Spleen (tissue), 11 donors: ENCODE measurements around the gene C10orf143. TPM values are rescaled to one million over a fixed set of nuclear protein-coding genes. Genes with fewer than 3 reads are reported as not detected.

Experiments used
- DNase-seq: peaks from one replicate; pipeline ENCODE4 v3.0.0-alpha.2; 2020
- H3K27ac ChIP-seq, 8 donors: fragments of 200-600 bp; sonication (generic) in 7 of 8; 1 replicate in 4 of 8; 2 replicates in 4 of 8; pipeline versions ENCODE4 v1.5.0 to v1.8.0; 2016 to 2021; ENCODE audit warnings: inconsistent platforms in 4 of 8, mild to moderate bottlenecking in 4 of 8, moderate library complexity in 1 of 8
- H3K27me3 ChIP-seq, 7 donors: fragments of 200-600 bp; sonication (generic) in 6 of 7; replicated peaks in 1 of 7; 1 replicate in 4 of 7; 2 replicates in 3 of 7; pipeline versions ENCODE4 v1.5.0 to v1.8.0; 2016 to 2021; ENCODE audit warnings: inconsistent platforms in 3 of 7, mild to moderate bottlenecking in 1 of 7
- H3K36me3 ChIP-seq, 6 donors: fragments of 200-600 bp; sonication (generic) in 5 of 6; 1 replicate in 4 of 6; 2 replicates in 2 of 6; pipeline versions ENCODE4 v1.5.0 to v1.8.0; 2016 to 2021; ENCODE audit warnings: inconsistent platforms in 2 of 6
- H3K4me1 ChIP-seq, 6 donors: fragments of 200-600 bp; sonication (generic) in 5 of 6; 1 replicate in 3 of 6; 2 replicates in 3 of 6; pipeline versions ENCODE4 v1.5.0 to v1.8.0; 2016 to 2021; ENCODE audit warnings: inconsistent platforms in 3 of 6
- H3K4me3 ChIP-seq, 8 donors: fragments of 200-600 bp; sonication (generic) in 7 of 8; 1 replicate in 4 of 8; 2 replicates in 4 of 8; pipeline versions ENCODE4 v1.5.0 to v1.8.0; 2016 to 2021; ENCODE audit warnings: inconsistent platforms in 4 of 8, mild to moderate bottlenecking in 4 of 8, moderate library complexity in 2 of 8
- H3K9me3 ChIP-seq, 8 donors: fragments of 200-600 bp; sonication (generic) in 7 of 8; 1 replicate in 4 of 8; 2 replicates in 4 of 8; pipeline versions ENCODE4 v1.5.0 to v1.8.0; 2016 to 2021; ENCODE audit warnings: inconsistent platforms in 4 of 8
- POLR2A ChIP-seq, 3 donors: fragments of 450-650 bp; IDR thresholded peaks; one replicate each; pipeline ENCODE4 v1.5.1; 2017; ENCODE audit warnings: antibody characterized with exemption in 3 of 3, mild to moderate bottlenecking in 1 of 3
- POLR2AphosphoS5 ChIP-seq, 3 donors: sonication (generic); formaldehyde crosslinking; IDR thresholded peaks; one replicate each; pipeline ENCODE4 v1.5.1; 2017; ENCODE audit warnings: antibody characterized with exemption in 3 of 3
- WGBS, 5 donors: extraction: QIAGEN DNeasy Blood & Tissue Kit in 3 of 5; methylation state at CpG; one replicate each; pipeline versions ENCODE4 v1.1.5 to v1.1.7; 2013 to 2018; 5-methylcytosine and 5-hydroxymethylcytosine counted together
- intact Hi-C: fragments of 100-400 bp; cut with DNase I; formaldehyde crosslinking; loops from one replicate; pipeline ENCODE4 v1.15.0; 2023; ENCODE audit warnings: low total_unique reads
- polyA plus RNA-seq, 3 donors: library from polyadenylated mRNA; stranded (reverse); fragments of 200-250 nt; gene quantifications; one replicate each; pipeline ENCODE4 v1.2.1, GENCODE V29; 2013
- total RNA-seq, 7 donors: library from RNA; depleted of rRNA in 3 of 7; stranded (reverse); fragments of >200 nt in 3 of 7; fragmentation: NEBNext Ultra II Directional in 4 of 7; extraction: Animal tissue kit (Norgen Biotek cat#: 25700) in 4 of 7; gene quantifications; one replicate each; pipeline versions ENCODE4 v1.1.0 to v1.2.1, GENCODE V29; 2016 to 2021
- TF ChIP-seq, protein P1 (sequence below), 11 experiments: fragments of 200-600 bp in 7 of 11; fragments of 450-650 bp in 4 of 11; sonication (generic) in 4 of 11; IDR thresholded peaks in 8 of 11; conservative IDR thresholded peaks in 3 of 11; 1 replicate in 7 of 11; 2 replicates in 4 of 11; pipeline versions ENCODE4 v1.4.0 to v1.8.0; 2016 to 2021; ENCODE audit warnings: antibody characterized with exemption in 11 of 11, inconsistent platforms in 4 of 11, mild to moderate bottlenecking in 1 of 11
- donor health status: healthy with polysubstance abuse.
- donor health status: DM: no; HTN: no; CAD: no; lungs with moderate emphysema.
- donor health status: DM: no; HTN: no; CAD: no.
- donor health status: Bipolar disorder and iron deficiency.
- donor health status: healthy.
- donor health status: DM: no; HTN: no; CAD: no.
- donor health status: DM: yes; HTN: yes; CAD: no.

C10orf143 gene
- total and polyA plus RNA-seq, 10 donors = 2.3 to 15.6 (median 5.1) TPM

DNA sequence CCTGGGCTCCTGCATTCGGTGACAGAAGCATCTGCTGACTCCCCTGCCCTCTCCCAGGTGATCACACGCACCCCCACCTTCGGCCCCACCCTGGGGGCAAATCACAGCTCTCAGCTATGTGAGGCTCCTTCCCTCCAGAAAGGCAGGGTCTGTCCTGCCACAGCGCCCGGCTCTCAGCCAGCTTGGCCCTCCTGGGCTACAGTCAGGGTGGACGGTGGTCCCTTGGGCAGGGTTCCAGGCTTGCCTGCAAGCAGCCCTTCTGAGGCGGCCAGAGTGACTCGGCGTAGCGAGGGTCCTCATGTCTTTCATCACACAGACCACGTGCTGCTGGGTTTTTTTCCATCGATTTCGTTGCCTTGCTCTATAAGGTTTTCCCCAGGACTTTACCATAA, 93.0 kb downstream of the C10orf143 start:
- no peak overlapping the region for H3K4me3 ChIP-seq
- intact Hi-C loops = no loop called here
- no peaks in the 10 kb centered on the region for H3K9me3 ChIP-seq
- no peaks in the 10 kb centered on the region for H3K36me3 ChIP-seq
- DNase-seq = peak; percentile 69
- peaks cover 0 to 33% (median 0%) of the 10 kb centered on the region in 7 donors for H3K27me3 ChIP-seq
- no peaks in the 10 kb centered on the region for H3K4me1 ChIP-seq
- TF ChIP-seq, protein P1, sequence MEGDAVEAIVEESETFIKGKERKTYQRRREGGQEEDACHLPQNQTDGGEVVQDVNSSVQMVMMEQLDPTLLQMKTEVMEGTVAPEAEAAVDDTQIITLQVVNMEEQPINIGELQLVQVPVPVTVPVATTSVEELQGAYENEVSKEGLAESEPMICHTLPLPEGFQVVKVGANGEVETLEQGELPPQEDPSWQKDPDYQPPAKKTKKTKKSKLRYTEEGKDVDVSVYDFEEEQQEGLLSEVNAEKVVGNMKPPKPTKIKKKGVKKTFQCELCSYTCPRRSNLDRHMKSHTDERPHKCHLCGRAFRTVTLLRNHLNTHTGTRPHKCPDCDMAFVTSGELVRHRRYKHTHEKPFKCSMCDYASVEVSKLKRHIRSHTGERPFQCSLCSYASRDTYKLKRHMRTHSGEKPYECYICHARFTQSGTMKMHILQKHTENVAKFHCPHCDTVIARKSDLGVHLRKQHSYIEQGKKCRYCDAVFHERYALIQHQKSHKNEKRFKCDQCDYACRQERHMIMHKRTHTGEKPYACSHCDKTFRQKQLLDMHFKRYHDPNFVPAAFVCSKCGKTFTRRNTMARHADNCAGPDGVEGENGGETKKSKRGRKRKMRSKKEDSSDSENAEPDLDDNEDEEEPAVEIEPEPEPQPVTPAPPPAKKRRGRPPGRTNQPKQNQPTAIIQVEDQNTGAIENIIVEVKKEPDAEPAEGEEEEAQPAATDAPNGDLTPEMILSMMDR (IDR thresholded peaks at IDR 0.05 in 8 of 11, conservative IDR thresholded peaks at IDR 0.05 in 3 of 11) = no peak
- TF ChIP-seq POLR2A (IDR thresholded peaks at IDR 0.05) (no peak), POLR2AphosphoS5 (IDR thresholded peaks at IDR 0.05) (no peak)
- WGBS, 5 donors = 84 to 91% (median 88%) methylated on average over 11 to 13 of the region's 13 CpGs
- no peak overlapping the region for H3K27ac ChIP-seq

DNA sequence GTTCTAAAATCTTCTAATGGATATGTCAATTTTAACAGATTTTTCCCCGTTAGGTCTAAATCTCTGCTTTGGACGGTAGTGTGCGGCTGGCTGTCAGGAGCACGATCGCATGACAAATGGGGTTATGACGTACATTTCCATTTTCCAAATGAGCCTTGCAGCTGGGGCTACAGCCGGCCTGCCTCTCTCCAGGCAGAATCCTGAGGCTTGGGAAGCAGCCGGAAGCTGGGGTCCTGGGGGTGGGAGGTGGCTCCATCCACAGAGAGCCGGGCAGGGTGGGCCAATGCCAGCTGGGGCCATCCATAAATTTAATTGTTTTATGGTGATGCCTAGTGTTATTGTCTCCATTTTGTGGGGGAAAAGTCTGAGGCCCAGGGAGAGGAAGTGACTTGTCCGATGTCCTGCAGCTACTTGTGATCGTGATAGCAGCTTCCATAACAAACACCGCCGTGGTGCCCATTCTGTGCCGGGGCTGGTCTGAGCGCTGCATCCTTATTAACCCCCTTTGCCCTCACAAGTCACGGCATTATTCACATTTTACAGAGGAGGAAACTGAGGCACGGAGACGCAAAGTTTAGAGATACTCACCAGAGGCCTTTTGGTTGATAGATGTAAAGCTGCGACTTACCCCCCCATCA, 93.5 kb downstream of the C10orf143 start:
- Histone ChIP-seq H3K4me3 (no peak overlapping the region), H3K27me3 (peaks cover 0 to 35% (median 0%) of the 10 kb centered on the region in 7 donors), H3K27ac (no peak overlapping the region), H3K36me3 (no peaks in the 10 kb centered on the region), H3K9me3 (no peaks in the 10 kb centered on the region), H3K4me1 (no peaks in the 10 kb centered on the region)
- no peak for TF ChIP-seq POLR2A (IDR thresholded peaks at IDR 0.05)
- TF ChIP-seq, protein P1 (IDR thresholded peaks at IDR 0.05 in 8 of 11, conservative IDR thresholded peaks at IDR 0.05 in 3 of 11) = no peak
- no peak for TF ChIP-seq POLR2AphosphoS5 (IDR thresholded peaks at IDR 0.05)
- WGBS, 5 donors = 76 to 85% (median 79%) methylated on average over 19 of the region's 19 CpGs
- no peak for DNase-seq
- intact Hi-C loops = no loop called here

DNA sequence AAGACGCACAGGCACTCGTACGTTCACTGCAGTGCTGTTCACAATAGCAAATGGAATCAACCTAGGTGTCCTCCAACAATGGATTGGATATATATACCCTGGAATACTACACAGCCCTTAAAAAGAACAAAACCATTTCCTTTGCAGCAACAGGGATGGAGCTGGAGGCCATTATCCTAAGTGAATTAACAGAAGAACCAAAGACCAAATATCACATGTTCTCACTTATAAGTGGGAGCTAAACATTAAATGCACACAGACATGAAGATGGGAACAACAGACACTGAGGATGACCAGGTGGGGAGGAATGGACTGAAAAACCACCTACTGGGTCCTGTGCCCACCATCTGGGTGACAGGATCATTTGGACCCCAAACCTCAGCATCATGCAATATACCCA, 94.5 kb downstream of the C10orf143 start:
- Histone ChIP-seq H3K36me3 (no peaks in the 10 kb centered on the region), H3K9me3 (no peaks in the 10 kb centered on the region), H3K27ac (no peak overlapping the region), H3K4me3 (no peak overlapping the region), H3K27me3 (peaks cover 0 to 44% (median 0%) of the 10 kb centered on the region in 7 donors), H3K4me1 (no peaks in the 10 kb centered on the region)
- intact Hi-C loops = no loop called here
- 89 to 95% (median 94%) methylated on average over 3 of the region's 3 CpGs for WGBS, 5 donors
- TF ChIP-seq POLR2A (IDR thresholded peaks at IDR 0.05) = no peak
- TF ChIP-seq, protein P1 (IDR thresholded peaks at IDR 0.05 in 8 of 11, conservative IDR thresholded peaks at IDR 0.05 in 3 of 11) = no peak
- no peak for TF ChIP-seq POLR2AphosphoS5 (IDR thresholded peaks at IDR 0.05)
- DNase-seq = no peak

DNA sequence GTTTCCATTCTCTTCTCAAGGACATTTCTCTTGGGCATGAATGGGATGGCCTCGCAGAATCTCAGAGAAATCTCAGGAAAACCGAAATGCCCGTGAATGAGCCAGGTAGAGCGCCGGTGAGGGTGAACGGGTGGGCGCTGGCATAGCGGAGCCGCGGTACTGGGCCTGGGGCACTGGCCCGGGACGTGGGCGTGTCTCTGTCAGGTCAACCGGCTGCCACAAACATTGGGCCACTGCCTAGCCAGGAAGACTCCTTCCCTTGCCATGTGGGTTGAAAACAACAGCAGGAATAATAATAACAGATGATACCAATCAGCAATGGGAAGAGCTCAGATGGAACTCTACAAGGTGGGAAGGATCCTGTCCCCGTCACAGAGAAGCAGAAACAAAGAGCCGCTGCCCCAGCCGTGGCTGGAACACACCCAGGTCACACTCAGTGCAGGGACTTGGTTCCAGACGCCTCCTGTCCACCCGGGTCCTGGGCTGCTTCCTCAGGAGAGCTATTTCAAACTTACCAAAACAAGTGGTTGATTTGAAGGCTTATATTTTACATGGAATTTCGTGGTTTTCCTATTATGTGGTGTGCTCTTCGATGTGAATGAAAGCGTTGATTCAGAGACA, 95.4 kb downstream of the C10orf143 start:
- WGBS, 5 donors = 82 to 90% (median 83%) methylated on average over 21 to 22 of the region's 22 CpGs
- intact Hi-C loops = no loop called here
- Histone ChIP-seq H3K27me3 (peaks cover 0 to 44% (median 0%) of the 10 kb centered on the region in 7 donors), H3K4me1 (no peaks in the 10 kb centered on the region), H3K27ac (no peak overlapping the region), H3K4me3 (no peak overlapping the region), H3K36me3 (no peaks in the 10 kb centered on the region), H3K9me3 (no peaks in the 10 kb centered on the region)
- no peak for TF ChIP-seq POLR2A (IDR thresholded peaks at IDR 0.05)
- no peak for TF ChIP-seq POLR2AphosphoS5 (IDR thresholded peaks at IDR 0.05)
- TF ChIP-seq, protein P1 (IDR thresholded peaks at IDR 0.05 in 8 of 11, conservative IDR thresholded peaks at IDR 0.05 in 3 of 11) = no peak
- DNase-seq = no peak
